AML-193 (cell line): ENCODE measurements around the gene SPPL3.
A peak's percentile ranks its signal among the peaks of the same experiment; 100 is the strongest.

Experiments used
- DNase-seq, 2 experiments: peaks; one replicate each; lab custom pipeline; 2025; lab: John Stamatoyannopoulos, UW

The SPPL3 gene

GRCh38 chr12:120874547-120875245 lies 29.5 kb downstream of the SPPL3 start:
- DNase-seq: no peak

DNA sequence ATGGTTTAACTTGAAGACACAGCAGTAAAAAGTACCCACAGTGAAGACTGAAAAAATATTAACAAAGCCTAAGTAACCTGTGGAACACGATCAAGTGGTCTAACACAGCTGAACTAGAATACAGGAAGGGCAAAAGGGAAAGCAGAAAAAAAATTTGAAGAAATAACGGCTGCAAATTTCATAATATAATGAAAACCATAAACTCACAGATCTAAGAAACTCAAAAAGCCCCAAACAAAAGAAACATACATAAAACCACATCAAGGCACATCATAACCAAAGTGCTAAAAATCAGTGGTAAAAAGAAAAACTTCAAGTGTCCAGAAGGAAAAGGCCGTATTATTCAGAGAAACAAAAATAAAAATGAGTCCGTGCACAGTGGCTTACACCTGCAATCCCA lies 30.9 kb downstream of the SPPL3 start:
- peak; percentile 42 to 50 for DNase-seq

GRCh38 chr12:120872487-120872886 lies 31.7 kb downstream of the SPPL3 start:
- DNase-seq: no peak

DNA sequence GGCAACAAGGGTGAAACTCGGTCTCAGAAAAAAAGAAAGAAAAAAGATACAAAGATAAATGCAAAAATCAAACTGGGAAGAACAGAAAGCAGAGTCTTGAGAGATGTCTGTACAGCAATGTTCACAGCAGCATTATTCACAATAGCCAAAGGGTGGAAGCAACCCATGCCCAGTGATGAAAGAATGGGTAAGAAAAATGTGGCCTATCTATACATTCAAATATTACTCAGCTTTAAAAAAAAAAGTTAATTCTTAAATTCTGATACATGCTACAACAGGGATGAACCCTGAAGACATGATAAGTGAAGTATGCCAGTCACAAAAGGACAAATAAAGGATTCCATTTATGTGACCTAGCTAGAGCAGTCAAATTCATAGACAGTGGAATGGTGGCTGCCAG lies 33.7 kb downstream of the SPPL3 start:
- DNase-seq: no peak

GRCh38 chr12:120869376-120869775 lies 34.8 kb downstream of the SPPL3 start:
- no peak for DNase-seq

DNA sequence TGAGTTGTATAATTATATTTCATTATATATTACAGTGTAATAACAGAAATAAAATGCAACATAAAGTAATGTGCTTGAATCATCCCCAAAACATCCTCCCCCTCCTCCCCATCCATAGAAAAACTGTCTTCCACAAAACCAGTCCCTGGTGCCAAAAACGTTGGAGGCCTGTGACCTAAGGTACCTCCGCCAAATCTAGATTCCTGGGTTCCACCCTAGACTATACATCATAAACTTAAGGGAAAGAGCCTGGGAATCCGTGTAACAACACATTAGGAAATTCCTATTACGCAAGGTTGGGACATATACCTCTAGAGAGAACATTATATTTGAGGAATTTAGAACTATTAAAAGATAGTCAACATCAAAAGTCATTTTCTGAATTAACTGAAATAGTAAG lies 38.0 kb downstream of the SPPL3 start:
- no peak for DNase-seq

- DNase-seq: no peak
Observed at GRCh38 chr12:120865098-120865497, 39.1 kb downstream of the SPPL3 start.

DNA sequence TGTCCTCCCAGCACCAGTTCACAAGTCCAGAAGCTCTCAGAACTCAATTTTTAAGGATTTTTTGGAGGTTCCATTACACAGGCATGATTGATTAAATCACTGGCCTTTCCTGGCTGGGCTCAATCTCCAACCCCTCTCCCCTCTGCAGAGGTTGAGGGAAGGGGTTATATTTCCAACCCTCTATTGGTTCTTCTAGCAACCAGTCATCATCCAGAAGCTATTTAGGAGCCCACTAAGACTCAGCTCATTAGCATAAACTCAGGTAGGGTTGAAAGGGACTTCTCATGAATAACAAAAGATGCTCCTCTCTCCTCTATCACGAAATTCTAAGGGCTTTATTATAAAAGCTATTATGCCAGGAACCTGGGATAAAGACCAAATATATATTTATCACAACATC lies 41.5 kb downstream of the SPPL3 start:
- no peak for DNase-seq

DNA sequence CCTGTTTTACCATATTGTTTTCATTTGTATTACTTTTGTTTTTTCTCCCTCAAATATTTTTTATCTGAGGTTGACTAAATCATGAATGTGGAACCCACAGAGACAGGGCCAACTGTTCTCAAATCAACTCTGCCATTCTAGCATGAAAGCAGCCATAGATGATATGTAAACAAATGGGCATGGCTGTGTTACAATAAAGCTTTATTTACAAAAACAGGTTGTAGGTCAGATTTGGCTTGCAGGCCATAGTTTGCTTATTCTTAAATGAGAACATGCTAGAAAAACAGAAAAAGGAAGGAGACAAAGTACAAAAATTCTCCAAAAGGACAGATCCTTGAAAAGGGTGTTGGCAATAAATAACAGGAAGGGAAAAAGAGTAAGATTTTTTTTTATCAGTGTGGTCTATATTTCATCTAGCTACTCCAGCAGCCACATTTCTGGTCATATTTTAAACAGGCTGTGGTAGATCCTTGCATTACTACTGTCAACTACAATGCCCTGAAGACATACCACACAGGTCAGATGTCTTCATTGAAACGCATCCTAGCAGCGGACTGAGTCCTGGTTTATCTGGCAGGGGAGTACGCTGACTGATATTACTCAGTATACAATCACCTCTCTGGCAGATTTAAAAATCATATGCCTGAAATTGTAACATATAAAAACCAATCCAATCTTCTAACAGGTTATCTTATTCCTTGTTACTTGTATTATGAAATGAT lies 42.9 kb downstream of the SPPL3 start:
- no peak for DNase-seq

DNA sequence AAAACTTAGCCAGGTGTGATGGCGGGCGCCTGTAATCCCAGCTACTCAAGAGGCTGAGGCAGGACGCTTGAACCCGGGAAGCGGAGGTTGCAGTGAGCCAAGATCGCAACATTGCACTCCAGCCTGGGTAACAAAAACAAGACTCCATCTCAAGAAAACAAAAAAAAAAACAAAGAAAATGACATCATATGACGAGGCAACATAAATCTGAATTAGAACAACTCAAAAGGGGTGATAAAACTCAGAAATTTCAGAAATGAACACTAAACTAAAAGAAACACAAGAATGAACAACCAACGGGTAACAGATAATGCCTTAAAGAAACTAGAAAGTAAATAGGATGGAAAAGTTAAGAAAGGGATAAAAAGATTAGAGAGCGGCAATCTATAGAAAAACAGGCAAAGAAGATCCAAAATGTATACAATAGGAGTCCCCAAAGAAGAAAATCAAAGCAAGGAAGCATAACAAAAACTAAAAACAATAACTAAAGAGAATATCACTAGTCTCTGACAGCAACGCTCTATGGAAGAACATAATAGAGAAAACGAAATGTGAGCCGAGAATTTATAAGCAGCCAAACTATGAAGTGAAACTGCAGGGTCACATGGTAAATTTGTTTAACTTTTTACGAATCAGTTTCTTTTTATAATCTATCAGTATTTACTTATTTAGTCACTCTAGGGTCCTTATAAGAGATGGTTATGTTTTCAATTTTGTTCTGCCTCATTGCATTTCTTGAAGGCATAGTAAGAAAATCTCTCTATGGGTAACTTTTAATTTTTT lies 45.7 kb downstream of the SPPL3 start:
- no peak for DNase-seq

- DNase-seq: peak; percentile 17 to 26
Observed at GRCh38 chr12:120856980-120857379, 47.2 kb downstream of the SPPL3 start.

GRCh38 chr12:120855823-120856588 lies 48.2 kb downstream of the SPPL3 start:
- peak in 1 of 2 experiments; percentile 22 for DNase-seq

- no peak for DNase-seq
Observed at GRCh38 chr12:120854804-120855203, 49.4 kb downstream of the SPPL3 start.

GRCh38 chr12:120853188-120853587 lies 51.0 kb downstream of the SPPL3 start:
- no peak for DNase-seq

DNA sequence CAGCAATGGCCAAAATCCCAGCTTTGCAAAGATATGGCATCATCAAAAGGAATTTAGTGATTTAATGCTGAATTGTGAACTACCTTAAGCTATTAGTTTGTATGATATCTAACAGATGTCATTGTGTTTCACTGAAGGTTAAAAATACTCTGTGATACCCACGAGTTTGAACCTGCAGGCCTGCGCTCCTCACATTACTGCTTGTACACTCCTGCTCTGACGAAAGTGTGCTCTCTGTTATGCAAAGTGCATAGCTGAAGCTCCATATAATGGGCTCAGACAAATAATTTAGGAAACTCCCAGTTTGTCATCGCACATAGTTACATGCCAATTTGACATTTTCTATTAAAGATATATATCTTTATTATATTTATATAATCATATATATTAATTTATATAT lies 52.2 kb downstream of the SPPL3 start:
- DNase-seq: no peak

GRCh38 chr12:120851444-120851843 lies 52.7 kb downstream of the SPPL3 start:
- DNase-seq: no peak

- no peak for DNase-seq
Observed at GRCh38 chr12:120849765-120850164, 54.4 kb downstream of the SPPL3 start.

- peak; percentile 35 to 48 for DNase-seq
Observed at GRCh38 chr12:120847814-120848213, 56.3 kb downstream of the SPPL3 start.

- no peak for DNase-seq
Observed at GRCh38 chr12:120847392-120847791, 56.8 kb downstream of the SPPL3 start.

- no peak for DNase-seq
Observed at GRCh38 chr12:120846721-120847120, 57.4 kb downstream of the SPPL3 start.

GRCh38 chr12:120845696-120846095 lies 58.5 kb downstream of the SPPL3 start:
- DNase-seq: no peak
